ENCODE results near the gene WIPF3. TPM values are rescaled to one million over a fixed set of nuclear protein-coding genes. Genes with fewer than 3 reads are reported as not detected.

The WIPF3 gene
- total RNA-seq, 1 experiment from 2014 or later = 11.6 TPM

DNA sequence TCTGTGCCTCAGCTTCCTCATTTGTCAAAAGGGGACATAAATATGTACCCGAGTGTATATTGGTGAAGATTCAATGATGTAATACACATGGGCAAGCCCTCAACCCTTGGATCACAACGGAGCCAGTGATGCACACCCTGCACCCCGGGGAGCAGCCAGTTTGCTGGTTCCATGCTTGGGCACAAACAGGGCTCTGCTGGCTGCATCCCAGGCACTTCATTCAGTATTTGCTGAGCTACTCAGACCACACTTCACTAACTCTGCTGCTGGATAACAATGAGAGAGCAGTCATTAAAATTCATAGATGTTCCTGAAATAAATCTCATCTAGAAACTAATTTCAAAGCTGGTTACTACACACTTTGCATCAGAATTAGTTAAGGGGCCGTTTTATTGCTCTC is 111.3 kb downstream of the WIPF3 start:
- Histone ChIP-seq H3T11ph (ENCODE audit: low read length) (no peak overlapping the region), H3K4me2 (ENCODE audit: insufficient read depth, insufficient read length, low read length) (no peak overlapping the region), H3K27ac (ENCODE audit: insufficient read length, low read depth, low read length) (no peak overlapping the region), H2AFZ (ENCODE audit: low read length) (no peak overlapping the region), H2AK5ac (ENCODE audit: insufficient read length, low read length) (no peak overlapping the region), H2BK12ac (ENCODE audit: insufficient read length, low read depth, low read length) (no peak overlapping the region), H4K20me1 (ENCODE audit: control insufficient read depth, insufficient read depth, insufficient read length) (no peaks in the 10 kb centered on the region), H3K14ac (ENCODE audit: insufficient read depth, low read length) (no peak overlapping the region), H3K27me3 (ENCODE audit: insufficient read depth, low read length) (no peaks in the 10 kb centered on the region), H3K23me2 (ENCODE audit: insufficient read length, low read depth, low read length, poor library complexity, severe bottlenecking) (no peaks in the 10 kb centered on the region), H3K79me2 (ENCODE audit: insufficient read depth, low read length) (no peaks in the 10 kb centered on the region), H2BK15ac (ENCODE audit: low read depth, low read length) (no peak overlapping the region), H3K56ac (ENCODE audit: insufficient read length, low read depth, low read length) (no peak overlapping the region), H4K5ac (ENCODE audit: insufficient read length, low read depth, low read length) (no peak overlapping the region), H3K4ac (ENCODE audit: low read depth, low read length) (no peak overlapping the region), H3K9ac (ENCODE audit: extremely low read depth, insufficient read length, low read length) (no peak overlapping the region), H4K8ac (replicated peaks; ENCODE audit: insufficient read length, low read depth, low read length) (no peak overlapping the region), H2BK20ac (ENCODE audit: low read depth, low read length, poor library complexity, severe bottlenecking) (no peak overlapping the region), H3K9me3 (ENCODE audit: control insufficient read depth, low read depth, low read length) (no peaks in the 10 kb centered on the region), H3K79me1 (ENCODE audit: insufficient read depth, low read depth, low read length, poor library complexity, severe bottlenecking) (no peaks in the 10 kb centered on the region), H3K18ac (ENCODE audit: insufficient read length, low read depth, low read length) (no peak overlapping the region), H4K91ac (ENCODE audit: insufficient read length, low read depth, low read length) (no peak overlapping the region), H3K23ac (ENCODE audit: insufficient read length, low read depth, low read length) (no peak overlapping the region), H3K4me1 (ENCODE audit: insufficient read depth, low read length) (no peaks in the 10 kb centered on the region), H2BK120ac (ENCODE audit: low read depth, low read length, poor library complexity, severe bottlenecking) (no peak overlapping the region), H2BK5ac (ENCODE audit: insufficient read length, low read length) (no peak overlapping the region)
- no peak overlapping the region for H3K4me3 Mint-ChIP-seq
- TF ChIP-seq, protein P1, sequence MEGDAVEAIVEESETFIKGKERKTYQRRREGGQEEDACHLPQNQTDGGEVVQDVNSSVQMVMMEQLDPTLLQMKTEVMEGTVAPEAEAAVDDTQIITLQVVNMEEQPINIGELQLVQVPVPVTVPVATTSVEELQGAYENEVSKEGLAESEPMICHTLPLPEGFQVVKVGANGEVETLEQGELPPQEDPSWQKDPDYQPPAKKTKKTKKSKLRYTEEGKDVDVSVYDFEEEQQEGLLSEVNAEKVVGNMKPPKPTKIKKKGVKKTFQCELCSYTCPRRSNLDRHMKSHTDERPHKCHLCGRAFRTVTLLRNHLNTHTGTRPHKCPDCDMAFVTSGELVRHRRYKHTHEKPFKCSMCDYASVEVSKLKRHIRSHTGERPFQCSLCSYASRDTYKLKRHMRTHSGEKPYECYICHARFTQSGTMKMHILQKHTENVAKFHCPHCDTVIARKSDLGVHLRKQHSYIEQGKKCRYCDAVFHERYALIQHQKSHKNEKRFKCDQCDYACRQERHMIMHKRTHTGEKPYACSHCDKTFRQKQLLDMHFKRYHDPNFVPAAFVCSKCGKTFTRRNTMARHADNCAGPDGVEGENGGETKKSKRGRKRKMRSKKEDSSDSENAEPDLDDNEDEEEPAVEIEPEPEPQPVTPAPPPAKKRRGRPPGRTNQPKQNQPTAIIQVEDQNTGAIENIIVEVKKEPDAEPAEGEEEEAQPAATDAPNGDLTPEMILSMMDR (conservative IDR thresholded peaks at IDR 0.05) = no peak
- H3K4me1 Mint-ChIP-seq = peaks cover 3 to 5% of the 10 kb centered on the region in 2 experiments; a peak in 2 of 4 replicates
- no peak overlapping the region; a peak in 1 of 7 replicates for H3K27ac Mint-ChIP-seq
- DNase-seq = no peak
- WGBS (ENCODE audit: extremely low coverage, insufficient read length, low lambda C conversion rate) = no CpG with 5 or more reads among the region's 4 CpGs
- no peaks in the 10 kb centered on the region for H3K27me3 Mint-ChIP-seq (ENCODE audit: low read depth)
- no peaks in the 10 kb centered on the region for H3K9me3 Mint-ChIP-seq
- H3K36me3 Mint-ChIP-seq (ENCODE audit: insufficient read depth in 1 of 3, low read depth in 3 of 3) = peaks cover 0 to 34% (median 8%) of the 10 kb centered on the region in 3 experiments; a peak in 6 of 7 replicates

All from H9 (cell line).